ENCODE data around the gene DGUOK. TPM values are rescaled to one million over a fixed set of nuclear protein-coding genes. Genes with fewer than 3 reads are reported as not detected.

Gene DGUOK
- total and polyA plus RNA-seq, 10 of the 15 experiments (the other 5 are each of a cell fraction or from before 2014, with no cell fraction given) = 64.4 to 234 (median 91.4) TPM

DNA sequence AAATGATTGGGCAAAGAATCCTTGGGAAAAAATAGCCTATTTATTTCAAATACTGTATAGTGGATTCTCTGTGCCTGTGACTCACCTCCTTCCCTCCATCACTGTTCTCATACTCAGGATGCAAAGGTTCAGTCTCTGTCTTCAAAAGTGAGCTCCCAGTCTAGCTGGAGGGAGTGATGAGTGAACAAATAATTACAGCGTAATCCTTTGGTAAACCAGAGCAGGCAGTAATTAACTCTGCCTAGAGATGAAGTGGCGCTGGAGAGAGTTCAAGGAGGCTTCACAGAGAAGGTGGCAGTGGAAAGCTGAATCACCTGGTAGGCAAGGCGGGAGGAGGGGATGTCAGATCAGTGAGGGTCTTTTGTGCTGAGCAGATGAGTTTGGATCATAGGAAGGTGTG is 6.5 kb downstream of the DGUOK start:
- in situ Hi-C loops (cut with MboI) = no loop called here
- no peak for DNase-seq (ENCODE audit: low read depth, low spot score)
- H3K4me1 ChIP-seq (ENCODE audit: control insufficient read depth, insufficient read depth, low read length) = peaks cover 8% of the 10 kb centered on the region
- no peaks in the 10 kb centered on the region for H3K27me3 ChIP-seq (replicated peaks in 1 of 2; ENCODE audit: control insufficient read depth in 2 of 2, insufficient read depth in 2 of 2, low read length in 1 of 2)
- no peak for ATAC-seq
- RAD21 ChIA-PET (ENCODE audit: unreplicated experiment) = interaction anchor here (0.6 to 1.5 kb wide), 5 partner anchors 27 to 245 kb away, joined by 3 to 4 read pairs (median 3); partner anchors contain the start of gene MOB1A
- no peak overlapping the region for H3K4me3 ChIP-seq
- SMC1A ChIA-PET (ENCODE audit: uncharacterized antibody, unreplicated experiment) = interaction anchor here (1.0 to 1.5 kb wide), 6 partner anchors 18 to 283 kb away, joined by 3 to 6 read pairs (median 4); partner anchors contain the start of gene STAMBP
- POLR2A ChIA-PET = interaction anchor here (0.5 to 1.5 kb wide), 4 partner anchors 11 to 233 kb away, joined by 3 to 6 read pairs (median 4); no protein-coding TSS in a partner anchor
- TF ChIP-seq, protein P1, sequence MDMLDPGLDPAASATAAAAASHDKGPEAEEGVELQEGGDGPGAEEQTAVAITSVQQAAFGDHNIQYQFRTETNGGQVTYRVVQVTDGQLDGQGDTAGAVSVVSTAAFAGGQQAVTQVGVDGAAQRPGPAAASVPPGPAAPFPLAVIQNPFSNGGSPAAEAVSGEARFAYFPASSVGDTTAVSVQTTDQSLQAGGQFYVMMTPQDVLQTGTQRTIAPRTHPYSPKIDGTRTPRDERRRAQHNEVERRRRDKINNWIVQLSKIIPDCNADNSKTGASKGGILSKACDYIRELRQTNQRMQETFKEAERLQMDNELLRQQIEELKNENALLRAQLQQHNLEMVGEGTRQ (IDR thresholded peaks at IDR 0.05; ENCODE audit: borderline replicate concordance, low read depth, low read length) = no peak
- TF ChIP-seq STAT1 (conservative IDR thresholded peaks at IDR 0.05) = no peak
- TF ChIP-seq NR2F1 (conservative IDR thresholded peaks at IDR 0.05) = no peak
- no peak for TF ChIP-seq SMC3 (IDR thresholded peaks at IDR 0.05; ENCODE audit: borderline replicate concordance, low read length)
- no peak for TF ChIP-seq SMAD1 (IDR thresholded peaks at IDR 0.05; ENCODE audit: low read depth, partially characterized antibody)
- TF ChIP-seq ATF2 (IDR thresholded peaks at IDR 0.05; ENCODE audit: low read length) = no peak
- H3K79me2 ChIP-seq (ENCODE audit: control insufficient read depth, insufficient read depth, low read length) = peaks cover 62% of the 10 kb centered on the region
- H3K9me3 ChIP-seq (replicated peaks; ENCODE audit: control insufficient read depth, insufficient read depth, low read length) = no peaks in the 10 kb centered on the region
- CTCF ChIA-PET = interaction anchor here (0.6 to 2.3 kb wide), 3 partner anchors 62 to 108 kb away, joined by 4 to 7 read pairs (median 6); no protein-coding TSS in a partner anchor
- H3K27ac ChIP-seq (ENCODE audit: control insufficient read depth, insufficient read depth) = no peak overlapping the region
- no peaks in the 10 kb centered on the region for H4K20me1 ChIP-seq (ENCODE audit: control insufficient read depth, insufficient read depth)
- no peak overlapping the region for H3K9ac ChIP-seq (ENCODE audit: control insufficient read depth, insufficient read depth, low read length)
- intact Hi-C loops (cut with micrococcal nuclease; ENCODE audit: unreplicated experiment) = no loop called here
- BruUV-seq (replicated peaks) = no TSS peak
- H3K36me3 ChIP-seq (ENCODE audit: control insufficient read depth in 2 of 2, insufficient read depth in 2 of 2, low read length in 1 of 2) = peaks cover 0 to 12% of the 10 kb centered on the region in 2 experiments; a peak in 3 of 4 replicates
- no peak overlapping the region for H2AFZ ChIP-seq (ENCODE audit: control insufficient read depth, low read depth, low read length)
- no peak overlapping the region for H3K4me2 ChIP-seq (ENCODE audit: control insufficient read depth, insufficient read depth)
- 98% methylated on average over 3 of the region's 3 CpGs for WGBS (ENCODE audit: insufficient coverage, insufficient replicate concordance, low lambda C conversion rate, missing lambda C conversion rate)
- no peak for FAIRE-seq

Measured in GM12878 (cell line).